ENCODE results near the gene TSPAN14. TPM values are rescaled to one million over a fixed set of nuclear protein-coding genes. Genes with fewer than 3 reads are reported as not detected.

The TSPAN14 gene
- 22.3 and 30.3 TPM in 2 replicates for polyA plus RNA-seq

GRCh38 chr10:80453842-80454512 is at the start of gene TSPAN14:
TSS of gene TSPAN14 (plus strand) at chr10:80454310. CDS start at chr10:80489234, 34,924 bp downstream.

GRCh38 chr10:80408242-80409101 is 45.6 kb upstream of the TSPAN14 start, which contains the start of gene PRXL2A:
TSS of gene PRXL2A (plus strand) at chr10:80408551. CDS start at chr10:80420468, 11,917 bp downstream.

DNA sequence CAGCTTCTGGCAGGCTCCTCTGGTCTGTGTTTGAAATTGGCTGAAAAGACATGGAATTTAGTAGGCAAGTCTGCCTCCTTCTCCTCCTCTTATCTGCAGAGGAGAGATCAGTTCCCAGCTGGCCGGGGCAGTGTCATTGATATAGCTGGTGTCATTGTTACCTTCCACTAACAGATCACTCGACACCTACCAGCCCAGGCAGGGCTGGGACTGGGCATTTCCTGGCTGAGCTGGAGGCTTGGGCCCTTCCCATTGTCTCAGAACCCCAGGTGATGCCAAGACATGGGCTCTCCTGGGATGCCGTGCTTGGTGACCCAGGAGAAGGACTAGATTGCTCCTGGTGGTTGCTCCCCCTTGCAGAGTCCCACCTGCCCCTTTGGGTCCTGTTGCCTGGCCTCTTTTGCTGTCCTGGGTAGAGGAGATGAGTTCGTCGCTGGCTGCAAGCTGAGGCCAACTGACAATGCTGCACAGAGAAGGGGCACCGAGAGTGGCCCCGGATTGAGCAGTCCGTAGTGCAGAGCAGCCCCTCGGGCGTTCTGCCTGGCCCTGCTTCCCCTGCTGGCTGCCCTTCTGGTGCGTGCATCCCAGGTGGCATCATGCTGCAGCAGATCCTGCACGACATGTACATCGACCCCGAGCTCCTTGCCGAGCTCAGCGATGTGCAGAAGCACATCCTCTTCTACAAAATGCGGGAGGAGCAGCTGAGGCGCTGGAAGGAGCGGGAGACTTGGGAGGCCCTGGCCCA is 83.8 kb downstream of the TSPAN14 start, which contains the start of gene SH2D4B:
SH2D4B (plus strand) TSS at position 167 of the 745 bp plus-strand sequence; CDS start at position 597, 430 bp downstream.

Other genes with a start within 250 kb of the TSPAN14 start
- 85.2 and 131 TPM in 2 replicates for gene ANXA11, start 248.8 kb upstream of the TSPAN14 start, polyA plus RNA-seq
- gene MAT1A, start 164.7 kb upstream of the TSPAN14 start, polyA plus RNA-seq = not detected in 2 replicates
- not detected in 2 replicates for gene DYDC1, start 97.6 kb upstream of the TSPAN14 start, polyA plus RNA-seq
- gene DYDC2, start 97.5 kb upstream of the TSPAN14 start, polyA plus RNA-seq = 0.83 TPM in 1 of 2 replicates, not detected in the other
- 43.4 and 77.3 TPM in 2 replicates for gene PRXL2A, start 45.8 kb upstream of the TSPAN14 start, polyA plus RNA-seq
- 0.21 TPM in 1 of 2 replicates, not detected in the other for gene SH2D4B, start 83.6 kb downstream of the TSPAN14 start, polyA plus RNA-seq

Data from Purkinje cell (primary cell).